Activated T-cell treated with anti-CD3 and anti-CD28 coated beads for 1 hour (primary cell): ENCODE data around the gene MINPP1.

Experiments
- DNase-seq: peaks from one replicate; pipeline ENCODE4 v3.0.0-alpha.2; 2020; ENCODE audit warnings: low read depth

The MINPP1 gene

DNA sequence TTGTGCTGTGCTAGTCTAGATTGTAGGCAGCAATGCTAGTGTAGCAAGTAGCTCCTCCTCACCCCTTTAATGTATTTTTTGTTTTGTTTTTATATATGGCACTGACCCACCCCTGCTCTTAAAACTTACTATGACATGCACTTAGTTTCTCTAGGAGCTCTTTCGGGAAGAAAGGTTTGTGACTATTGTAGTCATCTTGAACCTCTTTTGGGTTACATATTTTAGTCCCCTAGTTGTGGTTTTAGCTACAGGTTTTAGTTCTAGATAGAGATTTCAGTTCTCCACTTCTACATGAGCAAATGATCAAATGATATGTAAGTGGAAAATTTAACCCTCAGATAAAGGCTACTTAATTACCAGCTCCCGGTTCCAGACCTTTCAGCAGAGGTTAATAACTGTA, 14.9 kb downstream of the MINPP1 start:
- DNase-seq, result no peak

GRCh38 chr10:87523731-87524130, 19.0 kb downstream of the MINPP1 start:
- DNase-seq, result no peak

GRCh38 chr10:87524296-87524695, 19.6 kb downstream of the MINPP1 start:
- no peak for DNase-seq

DNA sequence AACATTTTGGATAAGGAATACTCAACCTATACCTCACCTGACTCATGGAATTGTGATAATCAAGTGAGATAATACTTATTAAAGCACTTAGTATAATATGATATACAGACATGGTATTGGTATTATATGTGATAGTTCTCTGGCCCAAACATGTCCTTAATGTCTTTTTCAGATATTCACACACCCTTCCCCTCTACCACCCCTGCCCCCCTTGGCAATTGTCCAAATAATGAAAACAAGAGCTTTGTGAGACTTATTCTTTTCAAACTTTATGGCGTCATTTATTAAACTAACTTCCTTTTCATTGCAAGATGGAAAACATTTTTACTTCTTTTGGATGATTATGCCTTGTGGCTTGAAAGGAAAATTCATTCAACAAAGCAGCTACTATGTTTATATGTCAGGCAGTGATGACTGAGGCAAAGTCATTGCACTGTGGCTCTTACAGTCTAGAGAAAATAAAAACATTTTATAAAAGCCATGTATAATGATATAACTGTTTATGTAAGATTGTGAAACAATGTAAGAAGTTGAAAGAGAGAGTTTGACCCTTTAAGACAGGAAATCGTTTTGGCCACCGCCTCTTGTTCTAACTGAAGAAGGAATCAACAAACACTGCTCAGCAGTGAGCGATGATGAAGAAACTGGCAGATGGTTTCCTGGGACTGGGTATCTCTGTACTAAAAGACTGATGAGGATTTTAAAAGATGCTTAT, 27.4 kb downstream of the MINPP1 start:
- DNase-seq, result no peak

DNA sequence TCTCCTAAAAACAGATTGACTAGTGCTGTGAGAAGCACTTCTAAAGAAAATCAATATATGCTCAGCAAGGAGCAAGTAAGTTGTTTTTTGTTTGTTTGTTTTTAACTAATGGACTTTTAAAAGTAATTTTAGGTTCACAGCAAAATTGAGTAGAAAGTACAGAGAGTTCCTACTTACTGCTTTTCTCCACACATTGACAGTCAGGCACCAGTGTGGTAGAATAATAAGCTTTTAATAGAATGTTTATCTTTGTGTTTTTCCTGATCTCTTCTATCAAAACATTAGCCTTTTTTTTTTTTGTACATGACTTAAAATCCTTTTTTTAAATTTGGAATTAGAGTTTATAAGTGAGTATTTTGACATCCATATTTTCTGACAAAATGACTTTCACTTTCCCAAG, 28.0 kb downstream of the MINPP1 start:
- no peak for DNase-seq

DNA sequence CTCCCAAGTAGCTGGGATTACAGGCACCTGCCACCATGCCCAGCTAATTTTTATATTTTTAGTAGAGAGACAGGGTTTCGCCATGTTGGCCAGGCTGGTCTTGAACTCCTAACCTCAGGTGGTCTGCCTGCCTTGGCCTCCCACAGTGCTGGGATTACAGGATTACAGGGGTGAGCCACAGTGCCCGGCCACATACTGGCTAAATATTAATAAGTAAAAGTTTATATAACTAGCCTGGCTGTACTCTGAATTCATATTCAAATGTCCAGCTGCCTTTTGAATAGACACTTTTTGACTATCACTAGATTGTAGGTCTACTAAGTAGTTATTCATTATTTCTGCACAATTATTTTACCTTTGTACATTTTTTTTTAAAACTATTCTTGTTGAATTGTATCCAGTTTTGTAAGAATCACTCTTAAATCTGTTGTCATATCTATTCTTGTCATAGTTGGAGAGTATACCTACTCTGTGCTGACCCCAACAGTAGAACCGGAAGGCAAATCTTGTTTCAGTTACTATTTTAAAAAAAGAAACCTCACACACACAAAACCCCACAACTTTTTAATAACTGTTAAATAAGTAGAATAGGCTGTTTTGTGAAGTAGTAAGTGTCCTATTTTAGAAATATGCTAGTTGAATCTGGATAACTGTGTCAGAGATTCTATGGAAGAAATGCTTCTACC, 29.6 kb downstream of the MINPP1 start:
- no peak for DNase-seq

GRCh38 chr10:87538092-87539015, 33.7 kb downstream of the MINPP1 start:
- DNase-seq, result no peak

GRCh38 chr10:87541114-87541513, 36.4 kb downstream of the MINPP1 start:
- no peak for DNase-seq

DNA sequence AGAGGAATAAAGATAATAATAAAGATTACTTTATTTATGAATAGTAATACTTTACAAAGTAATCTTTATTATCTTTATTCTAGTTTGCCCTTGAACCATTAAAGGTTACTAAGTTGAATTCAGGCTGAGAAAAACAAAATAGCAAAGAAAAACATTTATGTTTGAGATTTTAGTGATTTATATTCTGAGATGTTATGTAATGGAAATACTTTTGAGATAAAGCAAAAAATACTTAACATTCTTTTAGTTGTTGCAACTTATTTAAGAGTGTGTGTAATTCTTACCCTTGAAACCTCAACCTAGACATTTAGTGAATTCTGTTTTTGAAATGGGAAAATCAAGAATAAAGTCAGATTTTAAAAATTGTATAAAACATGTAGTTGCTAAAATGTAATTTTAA, 40.0 kb downstream of the MINPP1 start:
- no peak for DNase-seq

DNA sequence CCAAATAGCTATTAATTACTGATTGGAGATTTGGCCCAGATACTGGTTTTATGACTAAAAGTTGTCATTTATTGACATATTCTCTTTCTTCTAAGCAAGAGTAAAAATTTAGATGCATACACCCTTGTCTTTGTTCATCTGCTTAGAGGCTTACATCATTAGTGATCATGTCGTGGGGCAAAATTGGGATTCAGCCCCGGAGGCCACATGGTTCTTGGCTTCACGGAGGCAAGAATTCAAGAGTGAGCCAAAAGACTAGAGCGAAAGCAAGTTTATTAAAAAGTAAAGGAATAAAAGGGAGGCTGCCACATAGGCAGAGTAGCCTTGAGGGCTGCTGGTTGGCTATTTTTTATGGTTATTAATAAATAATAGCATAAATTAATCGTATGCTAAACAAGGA, 41.1 kb downstream of the MINPP1 start:
- no peak for DNase-seq

- no peak for DNase-seq
These were observed 41.5 kb downstream of the MINPP1 start for GRCh38 chr10:87546210-87546609.

DNA sequence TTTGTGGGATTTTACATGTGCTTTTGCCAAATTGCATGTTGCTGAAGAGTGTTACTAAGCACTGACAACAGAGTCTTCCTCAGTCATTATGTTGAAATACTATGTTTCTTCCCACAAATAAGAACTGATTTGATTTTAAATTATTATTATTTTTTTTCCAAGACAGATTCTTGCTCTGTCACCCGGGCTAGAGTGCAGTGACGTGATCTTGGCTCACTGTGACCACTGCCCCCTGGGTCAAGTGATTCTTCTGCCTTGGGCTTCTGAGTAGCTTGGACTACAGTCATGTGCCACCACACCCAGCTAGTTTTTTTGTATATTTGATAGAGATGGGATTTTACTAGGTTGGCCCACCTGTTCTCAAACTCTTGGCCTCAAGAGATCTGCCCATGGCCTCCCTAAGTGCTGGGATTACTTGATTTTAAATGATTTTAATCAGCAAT, 42.3 kb downstream of the MINPP1 start:
- DNase-seq, result no peak

DNA sequence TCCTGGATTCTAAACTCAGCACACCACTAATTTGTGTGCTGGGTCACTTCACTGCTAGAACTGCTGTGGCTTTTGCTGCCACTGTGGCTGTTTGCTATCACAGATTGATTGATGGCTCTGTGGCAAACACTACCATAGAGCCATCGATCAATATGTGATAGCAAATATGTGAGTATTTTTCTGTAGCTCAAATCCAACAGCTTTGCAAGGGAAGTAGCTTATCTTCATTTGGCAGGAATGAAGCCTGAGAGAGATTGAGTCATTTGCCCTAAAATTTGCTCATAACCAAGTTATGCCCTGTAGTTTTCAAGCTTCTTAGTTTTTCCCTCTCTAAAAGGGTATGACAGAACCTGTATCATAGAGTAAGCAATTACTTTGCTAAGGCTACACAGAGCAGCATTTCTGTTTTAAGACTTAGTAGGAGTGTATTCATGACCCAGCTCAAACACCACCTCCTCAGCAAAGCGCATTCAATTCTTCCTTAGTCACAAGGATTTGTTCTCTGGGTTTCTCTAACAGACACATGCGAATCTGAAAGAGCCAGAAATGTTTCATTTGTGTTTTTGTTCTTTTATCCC, 43.1 kb downstream of the MINPP1 start:
- DNase-seq, result no peak

DNA sequence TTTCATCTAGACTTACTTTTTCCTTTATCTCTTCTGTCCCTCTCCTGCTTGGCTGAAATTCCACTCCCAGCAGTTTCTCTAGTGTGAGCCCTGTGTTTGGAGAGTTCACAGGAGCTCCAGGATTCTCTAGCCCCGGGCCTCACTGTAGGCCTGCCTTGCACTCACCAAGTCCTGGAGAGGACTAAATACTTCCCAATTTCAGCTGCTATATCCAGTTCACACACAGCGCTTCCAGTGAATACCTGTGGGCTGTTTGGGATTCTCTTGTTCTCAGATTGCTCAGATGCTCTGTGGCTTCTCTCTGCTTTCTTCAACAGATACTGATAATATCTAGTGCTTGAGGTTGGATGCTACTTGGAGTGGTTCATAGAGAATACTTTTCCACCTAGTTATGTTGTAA, 46.0 kb downstream of the MINPP1 start:
- DNase-seq, result no peak

DNA sequence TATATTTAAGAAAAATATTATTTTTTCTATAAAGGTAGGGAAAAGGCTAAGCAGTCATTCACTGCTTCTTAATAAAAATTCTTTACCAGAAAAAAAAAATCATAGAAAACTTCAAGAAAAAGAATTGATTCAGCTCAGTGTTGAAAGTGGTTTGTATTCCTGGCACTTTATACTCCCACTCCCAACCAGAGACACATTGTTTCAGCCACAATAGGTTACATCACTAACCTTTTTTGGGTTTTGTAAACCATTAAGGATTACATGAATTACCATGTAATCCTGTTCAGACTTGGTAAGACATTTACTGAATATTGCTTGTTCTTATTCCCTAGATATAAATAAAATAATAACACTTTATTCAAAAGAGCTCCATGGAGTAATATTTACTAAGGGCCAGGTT, 46.6 kb downstream of the MINPP1 start:
- DNase-seq, result no peak

DNA sequence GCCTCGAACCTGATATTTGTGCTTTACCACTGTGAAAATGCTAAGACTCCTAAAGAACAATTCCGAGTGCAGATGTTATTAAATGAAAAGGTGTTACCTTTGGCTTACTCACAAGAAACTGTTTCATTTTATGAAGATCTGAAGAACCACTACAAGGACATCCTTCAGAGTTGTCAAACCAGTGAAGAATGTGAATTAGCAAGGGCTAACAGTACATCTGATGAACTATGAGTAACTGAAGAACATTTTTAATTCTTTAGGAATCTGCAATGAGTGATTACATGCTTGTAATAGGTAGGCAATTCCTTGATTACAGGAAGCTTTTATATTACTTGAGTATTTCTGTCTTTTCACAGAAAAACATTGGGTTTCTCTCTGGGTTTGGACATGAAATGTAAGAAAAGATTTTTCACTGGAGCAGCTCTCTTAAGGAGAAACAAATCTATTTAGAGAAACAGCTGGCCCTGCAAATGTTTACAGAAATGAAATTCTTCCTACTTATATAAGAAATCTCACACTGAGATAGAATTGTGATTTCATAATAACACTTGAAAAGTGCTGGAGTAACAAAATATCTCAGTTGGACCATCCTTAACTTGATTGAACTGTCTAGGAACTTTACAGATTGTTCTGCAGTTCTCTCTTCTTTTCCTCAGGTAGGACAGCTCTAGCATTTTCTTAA, 47.7 kb downstream of the MINPP1 start:
- no peak for DNase-seq

GRCh38 chr10:87557409-87557808, 52.7 kb downstream of the MINPP1 start:
- no peak for DNase-seq

DNA sequence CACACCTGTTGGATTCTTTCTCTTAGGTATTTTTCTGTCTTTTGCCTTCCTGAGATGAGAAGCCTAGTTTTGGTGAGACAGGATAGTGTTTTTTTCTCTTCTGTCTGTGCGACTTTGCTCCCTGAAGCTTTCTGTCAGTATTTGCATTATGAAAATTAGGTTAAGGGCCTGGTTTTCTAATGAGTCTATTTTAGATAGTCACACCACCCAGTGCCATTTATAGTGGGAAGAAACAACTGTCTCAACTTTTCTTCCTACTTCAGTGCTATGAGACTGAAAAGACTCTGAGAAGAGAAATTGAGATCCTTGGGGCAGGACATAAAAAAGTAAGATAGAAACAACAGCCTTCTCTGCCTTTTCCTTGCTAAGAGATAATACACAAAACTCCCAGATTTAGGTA, 53.6 kb downstream of the MINPP1 start:
- DNase-seq, result no peak

- DNase-seq, result no peak
These were observed 54.7 kb downstream of the MINPP1 start for GRCh38 chr10:87559392-87559791.

DNA sequence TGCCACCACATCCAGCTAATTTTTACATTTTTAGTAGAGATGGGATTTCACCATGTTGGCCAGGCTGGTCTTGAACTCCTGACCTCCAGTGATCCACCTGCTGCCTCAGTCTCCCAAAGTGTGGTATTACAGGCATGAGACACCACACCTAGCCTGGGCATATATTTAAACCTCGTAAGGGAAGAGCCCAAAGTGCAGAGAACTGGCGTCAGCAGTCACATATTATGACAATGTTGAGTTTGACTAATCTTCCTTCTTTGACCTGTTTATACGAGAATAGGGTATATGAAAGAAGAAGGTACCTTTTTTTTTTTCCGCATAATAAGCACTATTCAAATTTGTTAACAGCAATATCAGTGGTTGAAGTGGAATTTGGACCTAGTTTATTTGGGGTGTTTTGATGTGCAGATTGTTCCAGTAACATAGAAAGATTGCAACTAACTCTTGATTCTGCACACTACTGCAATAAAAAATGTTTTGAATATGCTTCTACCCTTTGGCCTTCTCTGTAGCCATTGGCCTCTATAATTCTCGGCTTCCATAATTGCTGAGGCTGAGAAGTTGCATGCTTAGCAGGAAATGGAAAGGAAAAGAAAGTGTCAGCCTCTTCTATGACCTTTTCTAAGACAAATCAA, 55.9 kb downstream of the MINPP1 start:
- no peak for DNase-seq

GRCh38 chr10:87562750-87563149, 58.1 kb downstream of the MINPP1 start:
- no peak for DNase-seq
